ENCODE results near the gene FOXC2. TPM values are rescaled to one million over a fixed set of nuclear protein-coding genes. Genes with fewer than 3 reads are reported as not detected.

Gene FOXC2
- total and polyA plus RNA-seq, 10 of the 15 experiments (the other 5 are each of a cell fraction or from before 2014, with no cell fraction given) = not detected

- intact Hi-C loops (cut with micrococcal nuclease; ENCODE audit: unreplicated experiment) (no loop called here), in situ Hi-C loops (cut with MboI) (no loop called here)
- ChIA-PET POLR2A (interaction anchor here (0.6 to 0.7 kb wide), 2 partner anchors 293 to 498 kb away, joined by 3 to 8 read pairs; no protein-coding TSS in a partner anchor), CTCF (interaction anchor here (0.6 to 1.0 kb wide), 3 partner anchors 40 to 458 kb away, joined by 3 to 4 read pairs (median 3); no protein-coding TSS in a partner anchor), RAD21 (ENCODE audit: unreplicated experiment) (interaction anchor here (1.0 kb wide), 1 partner anchor 11 kb away, joined by 3 read pairs; no protein-coding TSS in a partner anchor), SMC1A (ENCODE audit: uncharacterized antibody, unreplicated experiment) (interaction anchor here (1.2 kb wide), 1 partner anchor 60 kb away, joined by 3 read pairs; no protein-coding TSS in a partner anchor)
- peak; percentile 74 for ATAC-seq
- H3K9me3 ChIP-seq (replicated peaks; ENCODE audit: control insufficient read depth, insufficient read depth, low read length) = no peaks in the 10 kb centered on the region; the same call in 2 of the 3 replicates
- H3K4me2 ChIP-seq (ENCODE audit: control insufficient read depth, insufficient read depth) = peak overlapping the region; percentile 21; the same call in 1 of the 2 replicates
- H3K79me2 ChIP-seq (ENCODE audit: control insufficient read depth, insufficient read depth, low read length) = no peaks in the 10 kb centered on the region
- no TSS peak for BruUV-seq (replicated peaks)
- H2AFZ ChIP-seq (ENCODE audit: control insufficient read depth, low read depth, low read length) = peak overlapping the region; percentile 52; the same call in 1 of the 2 replicates
- H4K20me1 ChIP-seq (ENCODE audit: control insufficient read depth, insufficient read depth) = no peaks in the 10 kb centered on the region
- H3K27ac ChIP-seq (ENCODE audit: control insufficient read depth, insufficient read depth) = no peak overlapping the region
- no peak for FAIRE-seq
- WGBS (ENCODE audit: insufficient coverage, insufficient replicate concordance, low lambda C conversion rate, missing lambda C conversion rate) = 11% methylated on average over 16 of the region's 16 CpGs
- peak; percentile 76 for TF ChIP-seq USF1 (IDR thresholded peaks at IDR 0.05; ENCODE audit: borderline replicate concordance, extremely low read length, insufficient read depth, low read depth, low read length)
- TF ChIP-seq RAD51 (IDR thresholded peaks at IDR 0.05) = peak; percentile 34; the same call in 1 of the 2 replicates
- peak; percentile 55; the same call in 1 of the 2 replicates for TF ChIP-seq NFYB (IDR thresholded peaks at IDR 0.05; ENCODE audit: insufficient read depth, low read depth, low read length)
- TF ChIP-seq GATAD2B (conservative IDR thresholded peaks at IDR 0.05; ENCODE audit: low read depth) = no peak
- H3K36me3 ChIP-seq (ENCODE audit: control insufficient read depth in 2 of 2, insufficient read depth in 2 of 2, low read length in 1 of 2) = no peaks in the 10 kb centered on the region
- no peaks in the 10 kb centered on the region for H3K27me3 ChIP-seq (replicated peaks in 1 of 2; ENCODE audit: control insufficient read depth in 2 of 2, insufficient read depth in 2 of 2, low read length in 1 of 2)
- peak overlapping the region; percentile 48; the same call in 1 of the 2 replicates for H3K4me3 ChIP-seq
- no peak overlapping the region for H3K9ac ChIP-seq (ENCODE audit: control insufficient read depth, insufficient read depth, low read length)
- H3K4me1 ChIP-seq (ENCODE audit: control insufficient read depth, insufficient read depth, low read length) = no peaks in the 10 kb centered on the region
- DNase-seq (ENCODE audit: low read depth, low spot score) = no peak
Measured at GRCh38 chr16:86604436-86605193, 38.0 kb downstream of the FOXC2 start.
